Skeletal muscle cell (primary cell): ENCODE measurements around the gene GJC1.
A peak's percentile ranks its signal among the peaks of the same experiment; 100 is the strongest.
"Not testable (repeated sequence)": the region's sequence is repeated elsewhere in the genome, so short reads cannot be mapped to it uniquely, and the experiment has no call there.

ENCODE experiments used
- DNase-seq: peaks from one replicate; pipeline ENCODE4 v3.0.0-alpha.2; 2010; ENCODE audit warnings: low read depth
- H3K4me3 ChIP-seq: 2 replicates; pipeline ENCODE4 v1.5.1; 2011; ENCODE audit warnings: low read depth, mild to moderate bottlenecking, control low read depth, low read length, moderate library complexity

Gene GJC1

DNA sequence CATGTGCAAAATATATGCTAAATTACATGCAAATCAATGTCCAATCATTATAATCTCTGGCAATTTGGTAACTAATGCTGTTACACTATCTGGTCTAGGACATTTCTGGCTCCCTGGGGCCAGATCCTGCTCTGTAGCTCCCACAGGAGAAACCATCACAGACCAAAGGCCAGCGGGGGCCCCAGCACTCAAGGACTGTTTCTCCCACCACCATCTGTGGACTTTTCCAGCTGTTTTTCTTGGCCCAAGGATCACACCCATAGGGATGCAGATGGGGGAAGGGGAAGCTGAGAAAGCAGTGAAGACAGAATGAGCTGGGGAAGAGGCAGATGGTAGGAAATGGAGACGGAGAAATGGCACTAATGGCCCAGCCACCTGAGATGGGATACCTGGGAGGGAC is 17.5 kb upstream of the GJC1 start, which contains the start of gene HIGD1B:
HIGD1B (plus strand) TSS at position 298 of the 400 bp plus-strand sequence. CDS start 270 bp downstream, outside the sequence.
- no peak within 1 kb of the TSS for H3K4me3 ChIP-seq
- DNase-seq, result no peak

DNA sequence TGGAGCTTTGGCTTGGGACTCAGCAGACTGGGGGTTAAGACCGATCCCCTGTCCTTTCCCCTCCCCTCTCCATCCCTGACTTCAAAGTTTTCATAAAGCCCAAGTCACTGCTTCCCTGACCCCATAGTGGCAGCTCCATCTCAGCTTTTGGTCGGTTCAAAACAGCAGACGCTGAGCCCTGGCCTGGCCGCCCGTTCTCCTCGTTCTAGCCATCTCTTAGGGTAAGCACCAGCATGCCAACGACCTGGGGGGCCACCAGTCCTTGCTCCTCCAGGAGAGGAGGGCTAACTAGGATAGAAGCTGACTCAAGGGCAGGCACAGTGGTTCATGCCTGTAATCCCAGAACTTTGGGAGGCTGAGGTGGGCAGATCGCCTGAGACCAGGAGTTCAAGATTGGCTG is 16.1 kb upstream of the GJC1 start:
- no peak for DNase-seq
- no peak overlapping the region for H3K4me3 ChIP-seq

DNA sequence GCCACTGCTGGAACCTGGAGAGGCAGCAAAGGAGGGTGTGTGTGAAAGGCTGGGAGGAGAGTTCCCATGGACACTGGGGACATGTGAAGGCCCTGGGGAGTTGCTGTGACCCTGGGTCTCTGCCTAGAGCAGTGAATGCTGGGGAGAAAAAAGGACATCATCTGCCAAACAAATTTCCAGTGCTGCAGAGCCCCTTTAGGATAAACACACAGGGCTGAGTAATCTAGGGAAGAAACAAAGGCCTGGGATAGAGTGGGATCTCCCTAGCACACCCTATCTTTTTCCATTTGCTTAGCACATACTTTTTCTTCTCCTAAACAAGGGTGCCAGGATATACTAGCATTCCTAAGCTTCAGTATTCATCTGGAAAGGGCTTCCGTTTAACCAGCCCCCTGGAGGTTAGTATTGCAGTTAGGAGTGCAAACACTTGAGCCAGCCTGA is 14.3 kb upstream of the GJC1 start:
- no peak overlapping the region for H3K4me3 ChIP-seq
- no peak for DNase-seq

DNA sequence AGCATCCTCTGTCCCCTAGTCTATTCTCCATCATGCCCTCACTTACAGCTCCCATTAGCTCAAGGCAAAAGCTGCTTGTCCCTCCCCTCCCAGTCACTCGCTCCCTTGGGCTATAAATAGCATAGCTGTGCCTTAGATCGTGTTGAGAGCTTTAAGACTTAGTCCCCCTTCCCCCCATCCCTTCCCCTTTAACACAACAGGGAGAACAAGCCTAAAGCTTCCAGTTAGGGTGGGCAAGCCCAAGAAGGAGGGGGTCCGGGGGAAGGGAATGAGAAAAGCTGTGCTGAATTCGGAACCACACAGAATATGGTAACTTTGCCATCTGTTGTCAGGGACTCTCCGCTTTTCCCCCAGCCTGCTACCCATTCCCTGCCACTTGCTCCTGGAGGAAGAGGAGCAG is 12.7 kb upstream of the GJC1 start:
- H3K4me3 ChIP-seq, result no peak overlapping the region
- DNase-seq, result no peak

DNA sequence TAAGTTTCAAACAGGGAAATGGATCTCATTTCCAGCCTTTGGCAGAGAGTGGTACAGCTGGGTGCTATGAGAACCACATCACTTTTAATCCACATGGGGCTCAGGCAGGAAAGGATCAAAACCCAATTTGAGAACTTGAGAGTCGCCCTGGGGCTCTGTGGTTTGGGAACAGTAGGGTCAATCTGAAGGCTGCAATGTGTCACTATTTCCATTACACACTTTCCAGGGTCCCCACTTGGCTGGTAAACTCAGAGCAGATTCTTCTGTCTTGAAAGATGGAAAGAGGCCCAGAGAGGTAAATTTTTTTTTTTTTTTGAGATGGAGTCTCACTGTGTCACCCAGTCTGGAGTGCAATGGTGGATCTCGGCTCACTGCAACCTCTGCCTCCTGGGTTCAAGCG is 10.8 kb upstream of the GJC1 start:
- DNase-seq, result no peak
- no peak overlapping the region for H3K4me3 ChIP-seq

DNA sequence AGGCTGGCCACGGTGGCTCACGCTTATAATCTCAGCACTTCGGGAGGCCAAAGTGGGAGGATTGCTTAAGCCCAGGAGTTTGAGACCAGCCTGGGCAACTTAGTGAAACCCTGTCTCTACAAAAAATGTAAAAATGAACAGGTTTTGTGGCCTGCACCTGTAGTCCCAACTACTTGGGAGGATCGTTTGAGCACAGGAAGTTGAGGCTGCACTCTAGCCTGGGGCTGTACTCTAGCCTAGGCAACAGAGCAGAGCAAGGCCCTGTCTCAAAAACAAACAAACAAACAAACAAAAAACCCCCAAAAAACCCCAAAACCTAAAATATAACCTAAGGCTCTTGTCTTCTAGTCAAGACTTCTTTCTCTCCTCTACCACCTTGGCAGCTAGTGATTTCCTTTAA is 10.2 kb upstream of the GJC1 start:
- no peak for DNase-seq
- H3K4me3 ChIP-seq, result no peak overlapping the region

DNA sequence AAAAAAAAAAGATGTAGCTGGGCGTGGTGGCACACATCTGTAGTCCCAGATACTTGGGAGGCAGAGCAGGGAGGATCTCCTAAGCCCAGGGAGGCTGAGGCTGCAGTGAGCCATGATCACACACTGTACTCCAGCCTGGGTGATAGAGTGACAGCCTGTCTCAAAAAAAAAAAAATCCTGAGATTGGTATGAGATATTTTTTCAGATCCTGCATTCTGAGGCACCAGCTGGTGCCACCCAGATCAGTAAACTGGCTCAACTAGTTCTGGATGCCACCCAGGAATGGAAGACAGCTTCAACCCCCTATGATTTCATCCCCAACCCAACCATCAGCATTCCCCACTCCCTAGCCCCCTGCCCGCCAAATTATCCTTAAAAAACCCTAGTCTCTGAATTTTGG is 7.1 kb upstream of the GJC1 start:
- no peak for DNase-seq
- no peak overlapping the region for H3K4me3 ChIP-seq

DNA sequence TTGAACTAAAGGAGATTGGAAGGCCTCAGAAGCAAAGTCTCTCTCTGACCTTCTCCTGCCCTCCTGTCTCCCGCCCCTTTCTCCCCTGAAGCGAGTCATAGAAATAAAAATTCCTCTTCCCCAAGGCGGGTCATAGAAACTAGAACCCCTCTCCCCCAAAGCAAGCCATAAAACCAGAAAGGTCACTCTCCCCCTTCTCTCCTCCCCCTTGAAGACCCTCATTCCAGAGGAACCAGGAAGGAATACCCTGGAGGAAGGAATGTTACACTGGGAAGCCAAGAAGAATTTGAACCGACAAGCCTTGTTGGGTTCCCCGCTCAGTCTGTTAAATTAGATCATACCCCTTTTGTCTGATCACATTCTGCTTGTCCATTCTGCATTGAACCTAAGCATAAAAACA is 2.7 kb upstream of the GJC1 start:
- no peak overlapping the region for H3K4me3 ChIP-seq
- no peak for DNase-seq

DNA sequence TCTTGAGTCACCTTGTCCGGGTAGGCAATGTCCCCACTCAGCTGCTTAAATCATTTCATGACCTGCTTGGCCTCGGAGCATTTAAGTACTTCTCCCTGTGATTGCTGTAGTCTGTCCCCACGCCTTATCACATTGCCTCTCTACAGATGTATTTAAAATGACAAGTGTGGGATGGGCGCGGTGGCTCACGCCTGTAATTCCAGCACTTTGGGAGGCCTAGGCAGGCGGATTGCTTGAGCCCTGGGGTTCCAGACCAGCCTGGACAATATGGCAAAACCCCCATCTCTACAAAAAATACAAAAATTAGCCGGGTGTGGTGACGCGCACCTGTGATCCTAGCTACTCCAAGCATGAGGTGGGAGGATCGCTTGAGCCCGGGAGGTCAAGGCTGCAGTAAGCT is 1.3 kb upstream of the GJC1 start:
- DNase-seq, result no peak
- no peak overlapping the region for H3K4me3 ChIP-seq

DNA sequence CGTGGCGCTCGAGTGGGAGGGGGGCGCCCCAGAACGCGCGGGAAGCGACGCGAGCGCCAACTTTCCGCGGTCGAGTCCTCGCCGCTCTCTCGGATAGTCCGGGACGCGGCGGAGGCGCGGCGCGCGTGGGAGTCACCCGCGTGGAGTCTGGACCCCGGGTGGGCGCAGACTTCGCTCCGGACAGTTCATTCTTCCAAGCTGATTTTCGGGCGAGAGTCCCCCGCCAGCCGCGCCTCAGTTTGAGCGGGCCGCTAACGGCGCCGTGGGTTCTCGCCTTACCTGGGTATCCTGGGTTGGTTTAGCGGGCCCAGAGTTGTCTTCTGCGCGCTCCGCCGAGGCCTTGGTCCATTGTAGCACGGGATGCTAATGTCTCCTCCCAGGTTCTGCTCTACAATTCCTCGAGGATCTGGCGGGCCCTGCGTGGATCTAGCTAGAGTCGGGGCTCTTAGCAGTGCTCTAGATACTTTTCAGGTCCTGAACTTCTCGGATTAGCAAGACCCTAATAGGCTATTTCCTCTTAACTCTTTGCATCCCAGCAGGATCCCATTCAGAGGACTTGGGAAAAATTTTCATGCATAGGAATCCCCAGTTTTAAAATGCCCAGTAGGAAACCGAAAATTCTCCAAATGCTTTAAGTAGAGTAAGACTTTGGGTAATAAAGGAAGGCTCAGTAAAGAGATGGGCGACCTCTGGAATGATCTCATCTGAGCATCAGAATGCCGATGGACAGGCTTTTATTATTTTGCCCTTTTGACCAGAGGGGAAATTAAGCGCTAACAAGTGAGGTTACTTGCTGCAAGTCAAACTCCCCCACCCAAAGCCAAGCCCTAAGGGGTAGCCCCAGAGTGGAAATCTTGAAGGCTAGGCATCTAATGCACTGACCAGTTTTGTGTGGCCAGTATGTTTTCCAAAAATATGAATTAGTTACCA is 537 bp upstream of the GJC1 start:
- no peak for DNase-seq
- peak overlapping the region; percentile 83 for H3K4me3 ChIP-seq

DNA sequence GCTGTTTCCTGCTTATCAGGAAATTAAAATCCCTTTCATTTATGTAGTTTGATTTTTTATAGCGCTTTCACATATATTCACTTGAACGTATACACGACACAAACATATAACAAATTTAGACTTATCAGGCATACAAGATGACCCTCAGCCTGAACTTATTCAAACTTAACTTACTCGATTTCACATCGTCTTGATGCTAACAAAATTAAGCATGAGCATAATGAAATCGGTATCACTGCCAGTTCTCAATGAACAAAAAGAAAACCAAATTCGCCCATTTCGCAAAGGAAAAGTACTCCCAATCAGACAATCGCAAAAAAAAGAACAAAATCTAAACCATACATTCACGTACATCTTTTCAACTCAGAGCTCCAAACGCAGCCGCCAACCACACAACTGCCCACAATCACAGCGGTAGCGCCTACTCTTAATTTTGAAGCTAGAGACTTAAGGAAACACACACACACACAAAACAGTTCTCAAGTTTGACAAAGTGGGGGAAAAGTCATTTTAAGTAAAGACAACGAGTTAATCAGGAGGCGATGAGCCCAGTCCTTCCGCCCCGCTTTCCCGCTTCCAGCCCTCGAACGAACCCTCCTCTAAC is 1.1 kb downstream of the GJC1 start:
- DNase-seq, result no peak
- peak overlapping the region; percentile 83 for H3K4me3 ChIP-seq

DNA sequence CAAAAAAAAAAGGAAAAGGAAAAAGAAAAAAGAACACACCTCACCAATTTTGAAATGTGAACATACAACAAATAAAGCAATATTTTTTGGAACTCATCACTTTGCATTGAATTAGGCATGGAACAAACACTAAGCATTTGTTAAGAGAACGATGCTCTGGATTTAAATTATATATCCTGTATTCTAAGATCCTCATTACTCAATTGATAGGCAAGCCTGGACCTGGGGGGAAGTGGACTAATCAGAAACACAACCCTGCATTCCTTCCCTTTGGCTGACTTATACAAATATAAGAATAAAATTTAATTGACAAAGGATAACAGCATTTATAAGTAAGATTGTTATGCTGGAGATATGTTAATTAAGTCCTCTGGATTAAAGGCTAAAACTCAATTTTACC is 2.2 kb downstream of the GJC1 start:
- H3K4me3 ChIP-seq, result peak overlapping the region; percentile 83

DNA sequence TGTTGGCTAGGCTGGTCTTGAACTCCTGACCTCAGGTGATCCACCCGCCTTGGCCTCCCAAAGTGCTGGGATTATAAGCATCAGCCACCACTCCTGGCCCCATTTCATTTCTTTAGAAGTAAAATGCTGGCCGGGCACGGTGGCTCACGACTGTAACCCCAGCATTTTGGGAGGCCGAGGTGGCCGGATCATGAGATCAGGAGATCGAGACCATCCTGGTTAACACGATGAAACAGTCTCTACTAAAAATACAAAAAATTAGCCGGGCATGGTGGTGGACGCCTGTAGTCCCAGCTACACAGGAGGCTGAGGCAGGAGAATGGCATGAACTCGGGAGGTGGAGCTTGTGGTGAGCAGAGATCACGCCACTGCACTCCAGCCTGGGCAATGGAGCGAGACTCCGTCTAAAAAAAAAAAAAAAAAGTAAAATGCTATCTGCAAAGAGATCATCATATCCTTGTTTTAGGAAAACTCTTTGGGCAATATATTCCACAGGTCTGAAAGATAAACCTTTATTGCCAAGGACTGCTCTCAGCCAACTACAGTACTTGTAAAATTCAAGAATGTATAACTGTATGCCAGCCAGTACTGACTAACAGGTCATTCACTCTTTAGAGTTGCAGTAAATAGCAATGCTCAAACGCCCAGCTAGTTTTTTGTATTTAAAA is 3.8 kb downstream of the GJC1 start:
- H3K4me3 ChIP-seq, result no peak overlapping the region
- DNase-seq, result no peak

More for the DNA sequence above, 2.2 kb downstream of the GJC1 start:
- no peak for DNase-seq

DNA sequence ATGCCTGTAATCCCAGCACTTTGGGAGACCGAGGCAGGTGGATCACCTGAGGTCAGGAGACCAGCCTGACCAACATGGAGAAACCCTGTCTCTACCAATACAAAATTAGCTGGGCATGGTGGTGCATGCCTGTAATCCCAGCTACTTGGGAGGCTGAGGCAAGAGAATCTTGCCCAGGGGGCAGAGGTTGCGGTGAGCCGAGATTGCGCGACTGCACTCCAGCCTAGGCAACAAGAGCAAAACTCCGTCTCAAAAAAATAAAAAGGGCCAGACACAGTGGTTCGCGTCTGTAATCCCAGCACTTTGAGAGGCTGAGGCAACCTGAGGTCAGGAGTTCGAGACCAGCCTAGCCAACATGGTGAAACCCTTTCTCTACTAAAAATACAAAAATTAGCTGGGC is 4.9 kb downstream of the GJC1 start:
- not testable (repeated sequence) for H3K4me3 ChIP-seq, DNase-seq

DNA sequence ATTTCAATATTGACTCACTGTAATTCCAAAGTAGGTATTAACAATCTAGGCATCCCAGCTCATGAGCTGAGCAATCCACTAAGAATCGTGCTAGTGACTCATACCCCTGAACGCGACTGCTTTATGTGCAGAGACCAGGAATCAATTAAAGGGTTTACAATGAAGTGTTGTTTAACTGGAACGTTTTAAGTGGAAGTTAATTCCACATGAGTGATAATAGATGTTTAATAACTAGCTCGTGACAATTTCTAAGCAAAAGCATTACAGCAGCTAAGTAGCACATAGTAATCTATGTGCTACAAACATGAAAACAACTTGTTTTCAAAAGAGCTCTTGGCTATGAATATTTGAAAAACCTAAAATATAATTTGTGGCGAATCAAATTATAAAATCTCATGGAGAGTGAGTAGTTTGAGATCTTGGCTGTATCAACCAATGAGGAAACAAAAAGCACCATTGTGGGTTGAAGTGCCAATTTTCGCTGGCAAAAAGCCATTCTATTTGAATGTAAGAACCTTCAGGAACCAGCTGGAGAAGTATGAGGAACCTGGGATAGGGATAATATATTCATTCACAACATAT is 9.4 kb downstream of the GJC1 start:
- H3K4me3 ChIP-seq, result peak overlapping the region; percentile 10
- peak; percentile 51 for DNase-seq

DNA sequence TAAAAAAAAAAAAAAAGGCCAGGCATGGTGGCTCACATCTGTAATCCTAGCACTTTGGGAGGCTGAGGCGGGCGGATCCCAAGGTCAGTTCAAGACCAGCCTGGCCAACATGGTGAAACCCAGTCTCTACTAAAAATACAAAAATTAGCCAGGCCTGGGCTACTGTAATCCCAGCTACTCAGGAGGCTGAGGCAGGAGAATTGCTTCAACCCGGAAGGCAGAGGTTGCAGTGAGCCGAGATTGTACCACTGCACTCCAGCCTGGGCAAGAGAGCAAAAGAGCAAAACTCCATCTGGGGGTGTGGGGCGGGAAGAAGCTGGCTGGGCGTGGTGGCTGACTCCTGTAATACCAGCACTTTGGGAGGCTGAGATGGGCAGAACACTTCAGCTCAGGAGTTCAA is 11.6 kb downstream of the GJC1 start:
- H3K4me3 ChIP-seq, result not testable (repeated sequence)

DNA sequence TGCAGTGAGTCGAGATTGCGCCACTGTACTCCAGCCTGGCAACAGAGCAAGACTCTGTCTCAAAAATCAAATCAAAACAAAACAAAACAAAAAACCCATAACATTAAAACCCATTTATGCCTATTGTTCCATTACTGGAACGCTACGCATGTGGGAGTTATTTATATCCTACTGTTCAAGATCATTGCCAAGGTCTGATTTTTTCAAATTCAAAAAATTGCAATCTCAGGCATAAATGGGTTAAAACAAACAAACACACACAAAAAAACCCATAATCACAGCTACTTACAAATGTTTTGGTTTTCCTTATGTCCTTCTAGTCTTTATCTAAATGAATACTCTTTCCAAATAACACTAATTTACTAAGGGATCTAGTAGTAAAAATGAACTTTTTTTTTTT is 17.8 kb downstream of the GJC1 start:
- DNase-seq, result no peak
- H3K4me3 ChIP-seq, result no peak overlapping the region

More for the DNA sequence above, 11.6 kb downstream of the GJC1 start:
- DNase-seq, result not testable (repeated sequence)

DNA sequence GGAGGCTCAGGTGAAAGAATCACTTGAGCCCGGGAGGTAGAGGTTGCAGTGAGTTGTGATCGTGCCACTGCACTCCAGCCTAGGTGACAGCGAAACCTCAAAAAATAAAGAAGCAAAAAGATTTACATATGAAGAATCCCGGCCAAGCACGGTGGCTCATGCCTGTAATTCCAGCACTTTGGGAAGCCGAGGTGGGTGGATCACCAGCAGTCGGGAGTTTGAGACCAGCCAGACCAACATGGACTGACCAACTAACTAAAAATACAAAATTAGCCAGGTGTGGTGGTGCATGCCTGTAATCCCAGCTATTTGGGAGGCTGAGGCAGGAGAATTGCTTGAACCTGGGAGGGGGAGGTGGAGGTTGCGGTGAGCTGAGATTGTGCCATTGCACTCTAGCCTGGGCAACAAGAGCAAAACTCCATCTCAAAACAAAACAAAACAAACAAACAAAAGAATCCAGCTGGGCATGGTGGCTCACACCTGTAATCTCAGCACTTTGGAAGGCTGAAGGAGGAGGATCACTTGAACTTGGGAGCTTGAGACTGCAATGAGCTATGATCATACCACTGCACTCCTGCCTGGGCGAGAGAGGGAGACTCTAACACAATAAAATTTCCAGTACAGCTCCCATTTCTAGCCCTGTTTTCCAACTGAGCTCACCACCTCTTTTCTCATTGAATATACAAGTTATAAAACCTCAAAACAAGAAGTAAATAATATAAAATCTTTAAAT is 21.3 kb downstream of the GJC1 start:
- not testable (repeated sequence) for DNase-seq, H3K4me3 ChIP-seq

DNA sequence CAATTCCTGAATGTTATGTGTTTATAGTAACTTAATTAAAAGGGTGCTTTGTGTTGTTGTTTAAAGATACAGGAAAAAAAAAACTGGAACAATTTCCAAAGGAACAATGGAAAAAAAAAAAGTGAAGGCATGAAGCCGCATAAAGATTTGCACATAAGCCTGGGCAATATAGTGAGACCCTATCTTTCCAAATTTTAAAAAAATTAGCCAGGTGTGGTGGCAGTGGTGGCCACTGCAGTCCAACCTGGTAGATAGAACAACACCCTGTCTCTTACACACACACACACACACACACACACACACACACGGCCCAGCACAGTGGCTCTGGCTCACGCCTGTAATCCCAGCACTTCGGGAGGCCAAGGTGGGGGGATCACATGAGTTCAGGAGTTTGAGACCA is 21.9 kb downstream of the GJC1 start:
- no peak for DNase-seq
- no peak overlapping the region for H3K4me3 ChIP-seq
